AG10803 (cell line): ENCODE data around the gene UBASH3A.

Experiments used
- DNase-seq: peaks from one replicate; pipeline ENCODE4 v3.0.0; 2010; ENCODE audit warnings: low read depth
- H3K4me3 ChIP-seq: 2 replicates; pipeline ENCODE4 v1.5.1; 2011; ENCODE audit warnings: mild to moderate bottlenecking, low read length, control low read depth
- TF ChIP-seq, protein P1 (sequence below): conservative IDR thresholded peaks from 2 replicates; pipeline ENCODE4 v1.5.1; 2011; ENCODE audit warnings: mild to moderate bottlenecking, low read length, control low read depth, inconsistent platforms

UBASH3A gene

DNA sequence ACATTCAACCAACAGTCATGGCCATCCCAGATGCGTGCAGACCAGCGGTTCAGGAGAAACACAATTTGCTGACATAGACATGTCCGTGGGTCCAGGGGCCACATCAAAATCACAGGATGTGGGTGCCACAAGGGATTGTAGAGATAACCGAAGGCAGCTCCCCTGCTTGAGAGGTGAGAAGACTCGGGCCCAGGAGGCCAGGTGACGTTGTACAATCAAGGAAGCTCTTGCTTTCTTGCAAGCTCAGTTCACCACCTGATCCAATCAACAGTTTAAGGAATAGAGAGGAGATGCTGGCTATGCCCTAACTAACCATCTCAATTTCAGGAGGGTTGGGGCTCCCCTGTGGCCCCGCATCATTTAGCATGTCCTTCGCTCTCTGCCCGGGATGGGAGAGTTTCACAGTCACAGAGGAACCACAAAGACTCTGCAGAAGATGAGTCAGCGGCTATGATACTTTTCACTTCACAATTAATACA lies 19.5 kb downstream of the UBASH3A start:
- TF ChIP-seq, protein P1, sequence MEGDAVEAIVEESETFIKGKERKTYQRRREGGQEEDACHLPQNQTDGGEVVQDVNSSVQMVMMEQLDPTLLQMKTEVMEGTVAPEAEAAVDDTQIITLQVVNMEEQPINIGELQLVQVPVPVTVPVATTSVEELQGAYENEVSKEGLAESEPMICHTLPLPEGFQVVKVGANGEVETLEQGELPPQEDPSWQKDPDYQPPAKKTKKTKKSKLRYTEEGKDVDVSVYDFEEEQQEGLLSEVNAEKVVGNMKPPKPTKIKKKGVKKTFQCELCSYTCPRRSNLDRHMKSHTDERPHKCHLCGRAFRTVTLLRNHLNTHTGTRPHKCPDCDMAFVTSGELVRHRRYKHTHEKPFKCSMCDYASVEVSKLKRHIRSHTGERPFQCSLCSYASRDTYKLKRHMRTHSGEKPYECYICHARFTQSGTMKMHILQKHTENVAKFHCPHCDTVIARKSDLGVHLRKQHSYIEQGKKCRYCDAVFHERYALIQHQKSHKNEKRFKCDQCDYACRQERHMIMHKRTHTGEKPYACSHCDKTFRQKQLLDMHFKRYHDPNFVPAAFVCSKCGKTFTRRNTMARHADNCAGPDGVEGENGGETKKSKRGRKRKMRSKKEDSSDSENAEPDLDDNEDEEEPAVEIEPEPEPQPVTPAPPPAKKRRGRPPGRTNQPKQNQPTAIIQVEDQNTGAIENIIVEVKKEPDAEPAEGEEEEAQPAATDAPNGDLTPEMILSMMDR = no peak
- DNase-seq = no peak
- H3K4me3 ChIP-seq = no peak overlapping the region

DNA sequence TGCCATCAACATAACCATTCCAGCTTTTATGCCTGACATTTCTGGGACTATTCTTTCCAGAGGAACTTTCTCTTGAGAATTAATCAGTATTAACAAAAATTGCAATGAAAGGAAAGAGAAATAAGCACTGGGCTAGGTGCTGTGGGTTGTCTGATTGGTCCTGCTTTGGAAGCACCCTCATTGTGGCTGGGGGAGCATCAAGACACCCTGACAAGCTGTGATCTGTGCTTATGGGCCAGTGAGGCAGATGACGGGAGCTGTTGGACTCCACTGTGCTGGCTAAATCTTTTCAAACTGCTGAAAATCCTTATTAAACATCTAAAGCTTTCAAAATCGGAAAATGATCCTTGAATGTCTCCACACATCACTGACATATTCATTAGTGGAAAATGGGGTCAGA lies 20.0 kb downstream of the UBASH3A start:
- TF ChIP-seq, protein P1 = no peak
- H3K4me3 ChIP-seq = no peak overlapping the region
- no peak for DNase-seq

DNA sequence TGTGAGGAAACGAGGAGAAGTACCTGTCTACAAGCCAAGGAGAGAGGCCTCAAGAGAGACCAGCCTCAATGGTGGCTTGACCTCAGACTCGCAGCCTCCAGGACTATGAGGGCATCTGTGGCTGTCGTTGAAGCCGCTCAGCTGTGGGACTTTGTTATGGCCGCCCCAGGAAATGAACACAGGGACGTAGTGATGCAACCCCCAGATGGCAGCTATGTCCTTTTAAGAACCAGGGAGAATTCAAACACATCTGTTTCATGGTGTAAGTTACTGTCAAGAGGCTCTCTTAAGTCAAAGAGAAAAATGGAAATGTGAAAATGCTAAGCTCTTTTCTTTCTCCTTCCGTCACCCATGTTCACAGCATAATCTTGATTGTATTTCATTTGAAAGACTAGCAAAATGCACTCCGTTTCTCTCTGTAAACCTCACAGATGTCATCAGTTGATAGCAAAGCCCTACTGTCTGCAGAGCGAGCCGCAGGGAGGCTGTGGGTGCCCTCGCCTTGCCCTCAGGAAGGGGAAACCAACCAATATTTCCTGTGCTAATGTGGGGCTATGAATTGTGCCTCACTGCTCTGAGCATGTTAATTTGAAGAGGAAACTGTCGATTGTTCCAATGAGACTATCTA lies 21.3 kb downstream of the UBASH3A start:
- DNase-seq = no peak
- TF ChIP-seq, protein P1 = no peak
- H3K4me3 ChIP-seq = no peak overlapping the region

DNA sequence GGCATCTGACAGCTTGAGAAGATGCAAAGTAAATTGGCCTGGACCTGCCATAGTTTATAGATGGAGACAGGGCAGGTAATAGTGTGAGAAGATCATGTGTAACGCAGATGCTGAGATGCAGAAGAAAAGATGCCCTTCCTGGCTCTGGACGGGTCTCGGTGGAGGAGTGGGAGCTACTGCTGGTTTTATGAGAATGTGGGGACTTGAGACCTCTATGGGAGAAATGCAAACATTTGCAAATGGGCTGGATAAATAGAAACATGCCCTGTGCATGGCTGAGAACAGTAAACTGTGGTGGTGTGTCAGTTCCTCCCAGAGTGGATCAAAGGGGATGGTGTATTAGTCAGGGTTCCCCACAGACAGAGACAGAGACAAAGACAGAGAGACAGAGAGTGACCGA lies 21.9 kb downstream of the UBASH3A start:
- no peak for DNase-seq

DNA sequence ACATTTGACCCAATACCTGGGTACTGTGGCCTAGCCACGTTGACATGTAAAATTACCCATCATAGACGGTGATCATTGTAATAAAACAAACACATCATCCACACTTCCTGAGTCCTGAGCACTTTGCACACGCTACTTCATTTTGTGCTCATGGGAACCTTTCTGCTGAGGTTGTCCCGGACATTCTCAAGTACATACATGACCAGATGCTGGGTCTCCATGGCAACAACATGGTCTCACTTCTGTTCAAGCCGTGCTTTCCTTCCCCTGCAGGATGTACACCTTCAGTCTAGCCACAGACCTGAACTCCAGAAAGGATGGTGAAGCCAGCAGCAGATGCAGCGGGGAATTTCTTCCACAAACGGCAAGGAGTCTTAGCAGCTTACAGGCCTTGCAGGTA lies 22.7 kb downstream of the UBASH3A start:
- no peak overlapping the region for H3K4me3 ChIP-seq
- DNase-seq = no peak
- TF ChIP-seq, protein P1 = no peak

More for the DNA sequence above, 21.9 kb downstream of the UBASH3A start:
- H3K4me3 ChIP-seq = no peak overlapping the region
- TF ChIP-seq, protein P1 = no peak

DNA sequence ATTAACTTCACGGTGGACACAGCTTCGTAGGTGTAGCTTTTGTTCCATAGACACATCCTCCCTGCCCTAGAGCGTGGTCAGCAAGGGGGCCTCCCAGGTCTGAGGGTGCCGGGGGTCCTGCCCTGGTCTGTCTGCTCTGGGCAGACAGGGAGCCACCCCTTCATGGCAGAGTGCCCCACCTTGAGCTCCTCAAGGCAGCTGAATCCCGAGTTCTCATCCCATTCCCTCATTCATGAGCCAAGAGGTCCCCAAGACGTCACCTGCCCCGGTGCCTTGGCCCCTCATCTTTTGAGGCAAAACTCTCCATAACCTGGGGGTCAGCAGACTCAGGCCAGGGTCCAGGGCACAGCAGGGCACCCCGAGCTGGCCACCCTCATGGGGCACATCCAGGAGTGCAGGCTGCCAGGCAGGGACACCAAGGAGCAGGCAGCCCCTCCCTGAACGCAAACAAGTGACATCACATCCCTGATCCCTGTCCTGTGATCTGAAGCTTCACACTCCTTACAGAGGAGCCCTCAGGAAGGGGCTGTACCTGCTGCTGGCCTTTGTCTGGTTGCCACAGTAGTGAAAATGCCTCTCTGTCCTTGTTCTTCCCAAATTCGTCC lies 23.3 kb downstream of the UBASH3A start:
- no peak for DNase-seq
- TF ChIP-seq, protein P1 = no peak
- H3K4me3 ChIP-seq = no peak overlapping the region

DNA sequence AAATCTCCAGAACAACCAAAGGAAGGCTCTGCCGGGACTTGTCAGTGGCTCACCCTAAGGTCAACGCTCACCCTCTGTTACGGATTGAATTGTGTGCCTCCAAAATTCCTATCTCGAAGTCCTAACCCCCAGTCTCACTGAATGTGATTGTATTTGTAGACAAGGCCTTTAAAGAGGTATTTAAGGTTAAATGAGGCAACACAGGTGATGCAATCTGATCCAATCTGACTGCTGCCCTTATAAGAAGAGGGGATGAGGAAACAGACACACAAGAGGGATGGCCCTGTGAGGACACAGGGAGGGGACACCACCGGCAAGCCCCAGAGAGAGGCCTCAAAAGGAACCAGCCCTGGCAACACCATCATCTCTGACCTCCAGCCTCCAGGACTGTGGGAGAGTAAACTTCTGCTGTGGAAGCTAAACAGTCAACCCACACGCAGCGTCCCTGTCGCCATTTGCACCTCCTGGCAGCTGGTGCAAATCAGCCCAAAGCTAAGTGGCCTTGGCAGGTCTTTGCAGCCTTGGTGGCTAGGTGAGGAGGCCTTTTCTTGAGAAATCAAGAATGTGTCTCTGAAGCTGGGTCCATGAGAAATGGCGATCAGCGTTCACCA lies 24.2 kb downstream of the UBASH3A start:
- TF ChIP-seq, protein P1 = no peak
- no peak overlapping the region for H3K4me3 ChIP-seq
- no peak for DNase-seq
